Fibroblast of villous mesenchyme (primary cell): ENCODE data around the gene TMEM52. TPM values are rescaled to one million over a fixed set of nuclear protein-coding genes. Genes with fewer than 3 reads are reported as not detected.

Experiments used
- DNase-seq: peaks from one replicate; pipeline ENCODE4 v3.0.0-alpha.2; 2010; ENCODE audit warnings: low read depth
- H3K4me3 ChIP-seq: 2 replicates; pipeline ENCODE4 v1.5.1; 2011; ENCODE audit warnings: low read depth, mild to moderate bottlenecking, low read length
- CTCF ChIP-seq: IDR thresholded peaks from 2 replicates; pipeline ENCODE4 v1.5.1; 2012; ENCODE audit warnings: low read depth, mild to moderate bottlenecking, low read length; ENCODE audit not compliant: insufficient read depth
- total RNA-seq: library from RNA; depleted of rRNA; stranded (reverse); fragments of >200 nt; gene quantifications from 2 replicates; pipeline ENCODE4 v1.2.3, GENCODE V29; 2012

The TMEM52 gene
- total RNA-seq, 1 donor = 0.43 TPM

GRCh38 chr1:1914101-1914970 is 4.7 kb downstream of the TMEM52 start:
- no peak for TF ChIP-seq CTCF
- no peak overlapping the region for H3K4me3 ChIP-seq
- no peak for DNase-seq

- no peak for TF ChIP-seq CTCF
- H3K4me3 ChIP-seq = no peak overlapping the region
- no peak for DNase-seq
These were observed 7.6 kb downstream of the TMEM52 start for GRCh38 chr1:1911350-1912041.

GRCh38 chr1:1910651-1911331 is 8.3 kb downstream of the TMEM52 start:
- DNase-seq = no peak
- TF ChIP-seq CTCF = no peak
- no peak overlapping the region for H3K4me3 ChIP-seq

GRCh38 chr1:1910033-1910465 is 9.0 kb downstream of the TMEM52 start:
- TF ChIP-seq CTCF = no peak
- no peak for DNase-seq
- peak overlapping the region; percentile 57 for H3K4me3 ChIP-seq

- TF ChIP-seq CTCF = no peak
- peak overlapping the region; percentile 69 for H3K4me3 ChIP-seq
- no peak for DNase-seq
These were observed 10.6 kb downstream of the TMEM52 start for GRCh38 chr1:1908506-1908791.

- DNase-seq = no peak
- TF ChIP-seq CTCF = no peak
- no peak overlapping the region for H3K4me3 ChIP-seq
These were observed 11.9 kb downstream of the TMEM52 start for GRCh38 chr1:1907098-1907736.
